ENCODE results near the gene MICU2. TPM values are rescaled to one million over a fixed set of nuclear protein-coding genes. Genes with fewer than 3 reads are reported as not detected.

MICU2 gene
- 11.7 TPM for polyA plus RNA-seq (2012; ENCODE audit: insufficient read length, low read depth)

GRCh38 chr13:21603531-21604448 is at the start of gene MICU2:
TSS of gene MICU2 (minus strand) at chr13:21604170. CDS start at chr13:21604148, 22 bp downstream.
- TF ChIP-seq SIN3A (IDR thresholded peaks at IDR 0.05; ENCODE audit: borderline replicate concordance, insufficient read depth, low read length) (no peak), TAF1 (IDR thresholded peaks at IDR 0.05; ENCODE audit: borderline replicate concordance, insufficient read depth, low read length) (peak; percentile 63), POLR2AphosphoS5 (IDR thresholded peaks at IDR 0.05; ENCODE audit: low read depth, low read length) (peak; percentile 81)

GRCh38 chr13:21641629-21642028 is 37.7 kb upstream of the MICU2 start:
- TF ChIP-seq FOXP2 (optimal IDR thresholded peaks at IDR 0.05; ENCODE audit: borderline replicate concordance, extremely low read depth, extremely low read length, insufficient read depth) = no peak
- no peak for TF ChIP-seq POLR2AphosphoS5 (IDR thresholded peaks at IDR 0.05; ENCODE audit: low read depth, low read length)
- no peak for TF ChIP-seq SIN3A (IDR thresholded peaks at IDR 0.05; ENCODE audit: borderline replicate concordance, insufficient read depth, low read length)
- TF ChIP-seq REST (IDR thresholded peaks at IDR 0.05; ENCODE audit: insufficient read depth in 1 of 2, low read depth in 2 of 2, low read length in 2 of 2) = no peak
- TF ChIP-seq TAF1 (IDR thresholded peaks at IDR 0.05; ENCODE audit: borderline replicate concordance, insufficient read depth, low read length) = no peak

GRCh38 chr13:21639561-21639960 is 35.6 kb upstream of the MICU2 start:
- no peak for TF ChIP-seq FOXP2 (optimal IDR thresholded peaks at IDR 0.05; ENCODE audit: borderline replicate concordance, extremely low read depth, extremely low read length, insufficient read depth)
- no peak for TF ChIP-seq SIN3A (IDR thresholded peaks at IDR 0.05; ENCODE audit: borderline replicate concordance, insufficient read depth, low read length)
- TF ChIP-seq TAF1 (IDR thresholded peaks at IDR 0.05; ENCODE audit: borderline replicate concordance, insufficient read depth, low read length) = no peak
- no peak for TF ChIP-seq REST (IDR thresholded peaks at IDR 0.05; ENCODE audit: insufficient read depth in 1 of 2, low read depth in 2 of 2, low read length in 2 of 2)
- TF ChIP-seq POLR2AphosphoS5 (IDR thresholded peaks at IDR 0.05; ENCODE audit: low read depth, low read length) = no peak

- TF ChIP-seq TAF1 (IDR thresholded peaks at IDR 0.05; ENCODE audit: borderline replicate concordance, insufficient read depth, low read length) = no peak
- no peak for TF ChIP-seq REST (IDR thresholded peaks at IDR 0.05; ENCODE audit: insufficient read depth in 1 of 2, low read depth in 2 of 2, low read length in 2 of 2)
- no peak for TF ChIP-seq SIN3A (IDR thresholded peaks at IDR 0.05; ENCODE audit: borderline replicate concordance, insufficient read depth, low read length)
- TF ChIP-seq POLR2AphosphoS5 (IDR thresholded peaks at IDR 0.05; ENCODE audit: low read depth, low read length) = no peak
- no peak for TF ChIP-seq FOXP2 (optimal IDR thresholded peaks at IDR 0.05; ENCODE audit: borderline replicate concordance, extremely low read depth, extremely low read length, insufficient read depth)
Measured at GRCh38 chr13:21638319-21639282, 34.6 kb upstream of the MICU2 start.

GRCh38 chr13:21637296-21637695 is 33.3 kb upstream of the MICU2 start:
- TF ChIP-seq SIN3A (IDR thresholded peaks at IDR 0.05; ENCODE audit: borderline replicate concordance, insufficient read depth, low read length) (no peak), POLR2AphosphoS5 (IDR thresholded peaks at IDR 0.05; ENCODE audit: low read depth, low read length) (no peak), FOXP2 (optimal IDR thresholded peaks at IDR 0.05; ENCODE audit: borderline replicate concordance, extremely low read depth, extremely low read length, insufficient read depth) (no peak), REST (IDR thresholded peaks at IDR 0.05; ENCODE audit: insufficient read depth in 1 of 2, low read depth in 2 of 2, low read length in 2 of 2) (no peak), TAF1 (IDR thresholded peaks at IDR 0.05; ENCODE audit: borderline replicate concordance, insufficient read depth, low read length) (no peak)

Measured in PFSK-1 (cell line).